ENCODE data around the gene ITGA7.

ITGA7 gene

GRCh38 chr12:55725556-55725955 is 17.9 kb upstream of the ITGA7 start:
- peaks cover 0 to 47% (median 36%) of the 10 kb centered on the region in 5 donors for H3K36me3 ChIP-seq (ENCODE audit: control insufficient read depth in 5 of 5, insufficient read depth in 5 of 5, low read length in 5 of 5)
- H3K27me3 ChIP-seq (ENCODE audit: control insufficient read depth in 5 of 5, insufficient read depth in 4 of 5, low read length in 5 of 5) = no peaks in the 10 kb centered on the region
- no peak overlapping the region for H3K9ac ChIP-seq (ENCODE audit: low read length in 5 of 5)
- no peaks in the 10 kb centered on the region for H3K9me3 ChIP-seq (ENCODE audit: control insufficient read depth in 5 of 5, low read length in 5 of 5)
- H3K4me1 ChIP-seq (ENCODE audit: control insufficient read depth in 5 of 5, insufficient read depth in 5 of 5, low read length in 5 of 5) = peaks cover 14 to 89% (median 82%) of the 10 kb centered on the region in 5 donors
- peak overlapping the region in 1 of 5 donors; percentile 22 for H3K4me3 ChIP-seq (ENCODE audit: low read depth in 1 of 5, low read length in 5 of 5)
- H3K27ac ChIP-seq (ENCODE audit: low read depth, low read length) = peak overlapping the region; percentile 100

DNA sequence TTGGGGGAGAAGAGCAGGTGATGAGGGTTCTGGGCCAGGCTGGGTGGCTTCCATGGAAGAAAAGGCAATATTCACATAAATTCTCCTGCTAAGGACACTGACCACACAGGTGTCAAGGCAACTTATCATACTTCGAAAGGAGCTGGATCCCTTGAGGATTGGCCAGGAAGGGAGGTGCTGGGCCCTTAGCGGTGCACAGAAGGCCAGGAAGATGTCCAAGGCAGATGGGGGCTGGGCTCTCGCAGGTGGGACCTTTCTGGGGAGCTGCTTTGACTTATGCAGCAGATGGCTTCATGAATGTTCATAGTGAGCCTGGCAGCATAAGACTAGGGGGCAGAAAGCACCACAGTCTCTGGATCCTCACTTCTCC is 17.2 kb upstream of the ITGA7 start:
- H3K27ac ChIP-seq (ENCODE audit: low read depth, low read length) = peak overlapping the region; percentile 100
- H3K9ac ChIP-seq (ENCODE audit: low read length in 5 of 5) = peak overlapping the region in 1 of 5 donors; percentile 4
- no peaks in the 10 kb centered on the region for H3K27me3 ChIP-seq (ENCODE audit: control insufficient read depth in 5 of 5, insufficient read depth in 4 of 5, low read length in 5 of 5)
- H3K4me3 ChIP-seq (ENCODE audit: low read depth in 1 of 5, low read length in 5 of 5) = peak overlapping the region in 3 of 5 donors; percentile 8 to 31 (median 13)
- peaks cover 0 to 47% (median 36%) of the 10 kb centered on the region in 5 donors for H3K36me3 ChIP-seq (ENCODE audit: control insufficient read depth in 5 of 5, insufficient read depth in 5 of 5, low read length in 5 of 5)
- H3K4me1 ChIP-seq (ENCODE audit: control insufficient read depth in 5 of 5, insufficient read depth in 5 of 5, low read length in 5 of 5) = peaks cover 18 to 89% (median 82%) of the 10 kb centered on the region in 5 donors
- no peaks in the 10 kb centered on the region for H3K9me3 ChIP-seq (ENCODE audit: control insufficient read depth in 5 of 5, low read length in 5 of 5)

- Histone ChIP-seq H3K4me1 (ENCODE audit: control insufficient read depth in 5 of 5, insufficient read depth in 5 of 5, low read length in 5 of 5) (peaks cover 19 to 89% (median 84%) of the 10 kb centered on the region in 5 donors), H3K4me3 (ENCODE audit: low read depth in 1 of 5, low read length in 5 of 5) (peak overlapping the region in 3 of 5 donors; percentile 8 to 29 (median 23)), H3K36me3 (ENCODE audit: control insufficient read depth in 5 of 5, insufficient read depth in 5 of 5, low read length in 5 of 5) (peaks cover 0 to 52% (median 36%) of the 10 kb centered on the region in 5 donors), H3K27ac (ENCODE audit: low read depth, low read length) (peak overlapping the region; percentile 100), H3K9me3 (ENCODE audit: control insufficient read depth in 5 of 5, low read length in 5 of 5) (no peaks in the 10 kb centered on the region), H3K27me3 (ENCODE audit: control insufficient read depth in 5 of 5, insufficient read depth in 4 of 5, low read length in 5 of 5) (no peaks in the 10 kb centered on the region), H3K9ac (ENCODE audit: low read length in 5 of 5) (peak overlapping the region in 3 of 5 donors; percentile 16 to 41 (median 28))
These were observed 16.7 kb upstream of the ITGA7 start for GRCh38 chr12:55724226-55724939.

- Histone ChIP-seq H3K4me1 (ENCODE audit: control insufficient read depth in 5 of 5, insufficient read depth in 5 of 5, low read length in 5 of 5) (peaks cover 25 to 93% (median 91%) of the 10 kb centered on the region in 5 donors), H3K9me3 (ENCODE audit: control insufficient read depth in 5 of 5, low read length in 5 of 5) (no peaks in the 10 kb centered on the region), H3K27ac (ENCODE audit: low read depth, low read length) (peak overlapping the region; percentile 96), H3K9ac (ENCODE audit: low read length in 5 of 5) (peak overlapping the region in 3 of 5 donors; percentile 16 to 41 (median 28)), H3K36me3 (ENCODE audit: control insufficient read depth in 5 of 5, insufficient read depth in 5 of 5, low read length in 5 of 5) (peaks cover 0 to 57% (median 36%) of the 10 kb centered on the region in 5 donors), H3K27me3 (ENCODE audit: control insufficient read depth in 5 of 5, insufficient read depth in 4 of 5, low read length in 5 of 5) (no peaks in the 10 kb centered on the region), H3K4me3 (ENCODE audit: low read depth in 1 of 5, low read length in 5 of 5) (peak overlapping the region in 2 of 5 donors; percentile 29 to 37)
These were observed 16.0 kb upstream of the ITGA7 start for GRCh38 chr12:55723516-55724225.

DNA sequence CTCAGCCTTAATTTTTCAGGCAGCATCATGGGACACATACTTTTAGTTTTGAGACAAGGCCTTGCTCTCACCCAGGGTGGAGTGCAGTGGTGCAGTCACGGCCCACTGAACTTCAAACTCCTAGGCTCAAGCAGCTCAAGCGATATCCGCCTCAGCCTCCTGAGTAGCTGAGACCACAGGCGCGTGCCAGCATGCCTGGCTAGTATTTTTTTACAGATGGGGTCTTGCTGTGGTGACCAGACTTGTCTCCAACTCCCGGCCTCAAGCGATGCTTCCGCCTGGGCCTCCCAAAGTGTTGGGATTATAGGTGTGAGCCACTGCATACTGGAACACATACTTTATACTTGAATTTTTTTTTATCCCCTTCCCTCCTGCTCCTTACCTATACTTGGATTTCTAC is 15.2 kb upstream of the ITGA7 start:
- no peaks in the 10 kb centered on the region for H3K27me3 ChIP-seq (ENCODE audit: control insufficient read depth in 5 of 5, insufficient read depth in 4 of 5, low read length in 5 of 5)
- peak overlapping the region in 1 of 5 donors; percentile 41 for H3K9ac ChIP-seq (ENCODE audit: low read length in 5 of 5)
- H3K4me3 ChIP-seq (ENCODE audit: low read depth in 1 of 5, low read length in 5 of 5) = no peak overlapping the region
- peak overlapping the region; percentile 96 for H3K27ac ChIP-seq (ENCODE audit: low read depth, low read length)
- H3K4me1 ChIP-seq (ENCODE audit: control insufficient read depth in 5 of 5, insufficient read depth in 5 of 5, low read length in 5 of 5) = peaks cover 29 to 98% (median 97%) of the 10 kb centered on the region in 5 donors
- H3K9me3 ChIP-seq (ENCODE audit: control insufficient read depth in 5 of 5, low read length in 5 of 5) = no peaks in the 10 kb centered on the region
- H3K36me3 ChIP-seq (ENCODE audit: control insufficient read depth in 5 of 5, insufficient read depth in 5 of 5, low read length in 5 of 5) = peaks cover 0 to 57% (median 36%) of the 10 kb centered on the region in 5 donors

DNA sequence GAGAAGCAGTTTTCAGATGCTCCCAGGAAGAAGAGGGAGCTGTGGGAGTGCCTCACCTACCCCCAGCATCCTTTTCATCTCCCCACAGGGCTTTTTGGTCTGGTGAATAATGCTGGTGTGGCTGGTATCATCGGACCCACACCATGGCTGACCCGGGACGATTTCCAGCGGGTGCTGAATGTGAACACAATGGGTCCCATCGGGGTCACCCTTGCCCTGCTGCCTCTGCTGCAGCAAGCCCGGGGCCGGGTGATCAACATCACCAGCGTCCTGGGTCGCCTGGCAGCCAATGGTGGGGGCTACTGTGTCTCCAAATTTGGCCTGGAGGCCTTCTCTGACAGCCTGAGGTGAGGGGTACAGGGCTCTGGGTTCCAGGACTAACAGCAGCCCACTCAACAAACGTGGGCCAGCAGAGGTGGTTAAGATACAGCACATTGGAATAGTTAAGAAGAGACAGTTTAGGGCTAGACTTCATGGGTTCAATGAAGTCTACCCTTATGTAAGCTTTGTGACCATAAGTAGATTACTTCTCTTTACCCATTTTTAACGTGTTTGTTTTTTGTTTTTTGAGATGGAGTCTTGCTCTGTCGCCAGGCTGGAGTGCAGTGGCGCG is 14.0 kb upstream of the ITGA7 start:
- Histone ChIP-seq H3K4me1 (ENCODE audit: control insufficient read depth in 5 of 5, insufficient read depth in 5 of 5, low read length in 5 of 5) (peaks cover 39 to 98% (median 97%) of the 10 kb centered on the region in 5 donors), H3K27ac (ENCODE audit: low read depth, low read length) (peak overlapping the region; percentile 96), H3K36me3 (ENCODE audit: control insufficient read depth in 5 of 5, insufficient read depth in 5 of 5, low read length in 5 of 5) (peaks cover 0 to 51% (median 29%) of the 10 kb centered on the region in 5 donors), H3K9me3 (ENCODE audit: control insufficient read depth in 5 of 5, low read length in 5 of 5) (no peaks in the 10 kb centered on the region), H3K4me3 (ENCODE audit: low read depth in 1 of 5, low read length in 5 of 5) (peak overlapping the region in 4 of 5 donors; percentile 31 to 73 (median 54)), H3K27me3 (ENCODE audit: control insufficient read depth in 5 of 5, insufficient read depth in 4 of 5, low read length in 5 of 5) (no peaks in the 10 kb centered on the region), H3K9ac (ENCODE audit: low read length in 5 of 5) (peak overlapping the region in 2 of 5 donors; percentile 65 to 67)

DNA sequence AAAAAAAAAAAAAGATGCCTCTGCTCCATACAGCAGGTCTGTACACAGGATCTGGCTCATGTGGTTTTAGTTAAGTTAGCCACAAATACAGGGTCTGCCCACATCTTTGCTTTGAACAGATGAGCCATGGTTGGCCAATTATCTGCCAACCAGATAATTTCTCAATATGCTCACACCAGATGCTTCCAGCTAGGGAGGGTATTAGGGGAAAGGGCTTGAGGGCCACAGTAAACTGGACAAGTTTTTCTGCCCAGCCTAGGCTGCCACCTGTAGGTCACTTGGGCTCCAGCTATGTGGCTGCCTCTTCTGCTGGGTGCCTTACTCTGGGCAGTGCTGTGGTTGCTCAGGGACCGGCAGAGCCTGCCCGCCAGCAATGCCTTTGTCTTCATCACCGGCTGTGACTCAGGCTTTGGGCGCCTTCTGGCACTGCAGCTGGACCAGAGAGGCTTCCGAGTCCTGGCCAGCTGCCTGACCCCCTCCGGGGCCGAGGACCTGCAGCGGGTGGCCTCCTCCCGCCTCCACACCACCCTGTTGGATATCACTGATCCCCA is 13.3 kb upstream of the ITGA7 start:
- H3K4me1 ChIP-seq (ENCODE audit: control insufficient read depth in 5 of 5, insufficient read depth in 5 of 5, low read length in 5 of 5) = peaks cover 36 to 98% (median 95%) of the 10 kb centered on the region in 5 donors
- no peaks in the 10 kb centered on the region for H3K9me3 ChIP-seq (ENCODE audit: control insufficient read depth in 5 of 5, low read length in 5 of 5)
- peak overlapping the region; percentile 96 for H3K27ac ChIP-seq (ENCODE audit: low read depth, low read length)
- peak overlapping the region in 3 of 5 donors; percentile 43 to 93 (median 65) for H3K9ac ChIP-seq (ENCODE audit: low read length in 5 of 5)
- H3K27me3 ChIP-seq (ENCODE audit: control insufficient read depth in 5 of 5, insufficient read depth in 4 of 5, low read length in 5 of 5) = no peaks in the 10 kb centered on the region
- H3K36me3 ChIP-seq (ENCODE audit: control insufficient read depth in 5 of 5, insufficient read depth in 5 of 5, low read length in 5 of 5) = peaks cover 0 to 44% (median 23%) of the 10 kb centered on the region in 5 donors
- peak overlapping the region; percentile 31 to 76 (median 53) for H3K4me3 ChIP-seq (ENCODE audit: low read depth in 1 of 5, low read length in 5 of 5)

GRCh38 chr12:55720071-55720564 is 12.4 kb upstream of the ITGA7 start, which contains the start of gene RDH5:
TSS of gene RDH5 (plus strand) at chr12:55720393. CDS start at chr12:55721185, 792 bp downstream.
- Histone ChIP-seq H3K4me1 (ENCODE audit: control insufficient read depth in 5 of 5, insufficient read depth in 5 of 5, low read length in 5 of 5) (peaks cover 38 to 98% (median 95%) of the 10 kb centered on the region in 5 donors), H3K9ac (ENCODE audit: low read length in 5 of 5) (peak within 1 kb of the TSS in 4 of 5 donors; percentile 21 to 93 (median 64))

GRCh38 chr12:55719371-55719770 is 11.7 kb upstream of the ITGA7 start:
- no peaks in the 10 kb centered on the region for H3K9me3 ChIP-seq (ENCODE audit: control insufficient read depth in 5 of 5, low read length in 5 of 5)
- H3K4me1 ChIP-seq (ENCODE audit: control insufficient read depth in 5 of 5, insufficient read depth in 5 of 5, low read length in 5 of 5) = peaks cover 37 to 95% (median 90%) of the 10 kb centered on the region in 5 donors
- H3K27ac ChIP-seq (ENCODE audit: low read depth, low read length) = peak overlapping the region; percentile 96
- peak overlapping the region in 4 of 5 donors; percentile 21 to 84 (median 56) for H3K9ac ChIP-seq (ENCODE audit: low read length in 5 of 5)
- peaks cover 0 to 28% (median 7%) of the 10 kb centered on the region in 5 donors for H3K36me3 ChIP-seq (ENCODE audit: control insufficient read depth in 5 of 5, insufficient read depth in 5 of 5, low read length in 5 of 5)
- peak overlapping the region in 2 of 5 donors; percentile 26 to 76 for H3K4me3 ChIP-seq (ENCODE audit: low read depth in 1 of 5, low read length in 5 of 5)
- H3K27me3 ChIP-seq (ENCODE audit: control insufficient read depth in 5 of 5, insufficient read depth in 4 of 5, low read length in 5 of 5) = no peaks in the 10 kb centered on the region

More at GRCh38 chr12:55720071-55720564, 12.4 kb upstream of the ITGA7 start, which contains the start of gene RDH5:
- H3K36me3 ChIP-seq (ENCODE audit: control insufficient read depth in 5 of 5, insufficient read depth in 5 of 5, low read length in 5 of 5) = peaks cover 0 to 35% (median 15%) of the 10 kb centered on the region in 5 donors
- H3K27ac ChIP-seq (ENCODE audit: low read depth, low read length) = peak within 1 kb of the TSS; percentile 96
- H3K9me3 ChIP-seq (ENCODE audit: control insufficient read depth in 5 of 5, low read length in 5 of 5) = no peaks in the 10 kb centered on the region
- H3K27me3 ChIP-seq (ENCODE audit: control insufficient read depth in 5 of 5, insufficient read depth in 4 of 5, low read length in 5 of 5) = no peaks in the 10 kb centered on the region
- H3K4me3 ChIP-seq (ENCODE audit: low read depth in 1 of 5, low read length in 5 of 5) = peak within 1 kb of the TSS; percentile 31 to 76 (median 53)

Data from subcutaneous abdominal adipose tissue (tissue), 5 donors.